KMS-11 (cell line): ENCODE data around the gene PLAA.

Source experiments
- H2AFZ ChIP-seq: fragments of 200-600 bp; sonication (generic); 2 replicates; pipeline ENCODE4 v1.6.1; 2016; ENCODE audit warnings: antibody characterized with exemption, mixed run types, low read depth
- H3K27ac ChIP-seq: fragments of 200-600 bp; sonication (generic); 2 replicates; pipeline ENCODE4 v1.6.1; 2016; ENCODE audit warnings: mild to moderate bottlenecking, mixed run types
- H3K27me3 ChIP-seq: fragments of 200-600 bp; sonication (generic); 2 replicates; pipeline ENCODE4 v1.6.1; 2017; ENCODE audit warnings: mild to moderate bottlenecking, low read depth, mixed run types, moderate library complexity; ENCODE audit not compliant: insufficient read depth
- H3K36me3 ChIP-seq: fragments of 200-600 bp; sonication (generic); 2 replicates; pipeline ENCODE4 v1.6.1; 2017; ENCODE audit warnings: mild to moderate bottlenecking, mixed run types; ENCODE audit not compliant: insufficient read depth
- H3K4me1 ChIP-seq: fragments of 200-600 bp; sonication (generic); 2 replicates; pipeline ENCODE4 v1.6.1; 2016; ENCODE audit warnings: mild to moderate bottlenecking, low read depth, mixed run types; ENCODE audit not compliant: poor library complexity, severe bottlenecking
- H3K4me2 ChIP-seq: fragments of 200-600 bp; sonication (generic); 2 replicates; pipeline ENCODE4 v1.7.0; 2016; ENCODE audit warnings: mild to moderate bottlenecking, mixed run types
- H3K4me3 ChIP-seq: fragments of 200-600 bp; sonication (generic); IDR thresholded peaks from 2 replicates; pipeline ENCODE4 v1.6.1; 2017; ENCODE audit warnings: low read depth, low read length, mixed read lengths; ENCODE audit not compliant: insufficient read depth
- H3K79me2 ChIP-seq: fragments of 200-600 bp; sonication (generic); 2 replicates; pipeline ENCODE4 v1.6.1; 2016; ENCODE audit warnings: low read depth, mixed run types; ENCODE audit not compliant: insufficient read depth
- H3K9ac ChIP-seq: fragments of 200-600 bp; sonication (generic); 2 replicates; pipeline ENCODE4 v1.6.1; 2016; ENCODE audit warnings: mild to moderate bottlenecking, mixed run types
- H4K20me1 ChIP-seq: fragments of 200-600 bp; sonication (generic); 2 replicates; pipeline ENCODE4 v1.6.1; 2016; ENCODE audit warnings: mild to moderate bottlenecking, mixed run types; ENCODE audit not compliant: insufficient read depth
- TF ChIP-seq, protein P1 (sequence below): fragments of 200-600 bp; sonication (generic); conservative IDR thresholded peaks from 2 replicates; pipeline ENCODE4 v1.6.1; 2017; ENCODE audit warnings: low read depth, mild to moderate bottlenecking, antibody characterized with exemption, low read length, moderate library complexity, mixed read lengths

PLAA gene

DNA sequence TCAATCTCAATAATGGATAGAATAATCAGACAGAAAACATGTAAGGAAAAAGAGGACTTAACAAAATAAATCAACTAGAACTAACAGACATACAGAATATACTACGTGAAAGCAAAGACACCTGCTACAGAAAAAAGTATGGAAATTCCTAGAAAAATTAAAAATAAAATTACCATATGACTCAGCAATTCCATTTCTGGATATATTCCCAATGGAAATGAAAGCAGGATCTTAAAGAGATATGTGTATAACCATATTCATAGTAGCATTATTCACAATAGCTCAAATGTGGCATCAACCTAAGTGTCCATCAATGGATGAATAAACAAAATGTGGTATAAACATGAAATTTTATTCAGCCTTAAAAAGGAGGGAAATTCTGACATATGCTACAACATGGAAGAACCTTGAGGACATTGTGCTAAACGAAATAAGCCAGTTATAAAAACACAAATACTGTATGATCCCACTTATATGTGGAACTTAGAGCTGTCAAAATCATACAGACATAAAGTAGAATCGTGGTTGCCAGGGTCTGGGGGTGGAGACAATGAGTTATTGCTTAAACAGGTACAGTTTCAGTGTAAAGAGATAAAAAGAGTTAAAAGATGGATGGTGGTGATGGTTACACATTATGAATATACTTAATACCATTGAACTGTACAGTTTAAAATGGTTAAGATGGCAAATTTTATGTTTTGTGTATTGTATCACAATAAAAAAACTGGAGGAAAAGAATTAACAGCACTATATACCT lies 6.9 kb downstream of the PLAA start:
- no peak overlapping the region for H3K27ac ChIP-seq
- peaks cover 51% of the 10 kb centered on the region for H3K4me1 ChIP-seq
- no peak overlapping the region for H2AFZ ChIP-seq
- H4K20me1 ChIP-seq: peaks cover 15% of the 10 kb centered on the region; the same call in 1 of the 2 replicates
- no peaks in the 10 kb centered on the region for H3K36me3 ChIP-seq
- peaks cover 95% of the 10 kb centered on the region for H3K79me2 ChIP-seq
- no peak overlapping the region for H3K4me3 ChIP-seq
- TF ChIP-seq, protein P1, sequence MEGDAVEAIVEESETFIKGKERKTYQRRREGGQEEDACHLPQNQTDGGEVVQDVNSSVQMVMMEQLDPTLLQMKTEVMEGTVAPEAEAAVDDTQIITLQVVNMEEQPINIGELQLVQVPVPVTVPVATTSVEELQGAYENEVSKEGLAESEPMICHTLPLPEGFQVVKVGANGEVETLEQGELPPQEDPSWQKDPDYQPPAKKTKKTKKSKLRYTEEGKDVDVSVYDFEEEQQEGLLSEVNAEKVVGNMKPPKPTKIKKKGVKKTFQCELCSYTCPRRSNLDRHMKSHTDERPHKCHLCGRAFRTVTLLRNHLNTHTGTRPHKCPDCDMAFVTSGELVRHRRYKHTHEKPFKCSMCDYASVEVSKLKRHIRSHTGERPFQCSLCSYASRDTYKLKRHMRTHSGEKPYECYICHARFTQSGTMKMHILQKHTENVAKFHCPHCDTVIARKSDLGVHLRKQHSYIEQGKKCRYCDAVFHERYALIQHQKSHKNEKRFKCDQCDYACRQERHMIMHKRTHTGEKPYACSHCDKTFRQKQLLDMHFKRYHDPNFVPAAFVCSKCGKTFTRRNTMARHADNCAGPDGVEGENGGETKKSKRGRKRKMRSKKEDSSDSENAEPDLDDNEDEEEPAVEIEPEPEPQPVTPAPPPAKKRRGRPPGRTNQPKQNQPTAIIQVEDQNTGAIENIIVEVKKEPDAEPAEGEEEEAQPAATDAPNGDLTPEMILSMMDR: no peak
- no peak overlapping the region for H3K9ac ChIP-seq
- no peak overlapping the region for H3K4me2 ChIP-seq
- no peaks in the 10 kb centered on the region for H3K27me3 ChIP-seq

GRCh38 chr9:26937816-26938371 lies 9.1 kb downstream of the PLAA start:
- TF ChIP-seq, protein P1: no peak
- Histone ChIP-seq H3K9ac (no peak overlapping the region), H3K4me3 (no peak overlapping the region), H3K79me2 (peaks cover 82% of the 10 kb centered on the region), H4K20me1 (peaks cover 15% of the 10 kb centered on the region; the same call in 1 of the 2 replicates), H3K27ac (no peak overlapping the region), H3K36me3 (no peaks in the 10 kb centered on the region), H3K27me3 (no peaks in the 10 kb centered on the region), H3K4me1 (peaks cover 43% of the 10 kb centered on the region), H2AFZ (no peak overlapping the region), H3K4me2 (peak overlapping the region; percentile 25; the same call in 1 of the 2 replicates)

- TF ChIP-seq, protein P1: no peak
- H3K4me1 ChIP-seq: peaks cover 32% of the 10 kb centered on the region
- peaks cover 68% of the 10 kb centered on the region for H3K79me2 ChIP-seq
- no peaks in the 10 kb centered on the region for H3K27me3 ChIP-seq
- no peaks in the 10 kb centered on the region for H3K36me3 ChIP-seq
- peaks cover 15% of the 10 kb centered on the region; the same call in 1 of the 2 replicates for H4K20me1 ChIP-seq
- no peak overlapping the region for H3K4me3 ChIP-seq
- no peak overlapping the region for H3K9ac ChIP-seq
- H3K27ac ChIP-seq: no peak overlapping the region; the same call in 1 of the 2 replicates
- H2AFZ ChIP-seq: no peak overlapping the region
- H3K4me2 ChIP-seq: peak overlapping the region; percentile 25; the same call in 1 of the 2 replicates
Measured at GRCh38 chr9:26935847-26936246, 11.2 kb downstream of the PLAA start.

- Histone ChIP-seq H3K4me3 (no peak overlapping the region), H3K27me3 (no peaks in the 10 kb centered on the region), H3K27ac (no peak overlapping the region), H3K79me2 (peaks cover 12% of the 10 kb centered on the region; the same call in 1 of the 2 replicates), H4K20me1 (no peaks in the 10 kb centered on the region), H3K4me1 (no peaks in the 10 kb centered on the region), H3K9ac (no peak overlapping the region), H3K36me3 (peaks cover 4% of the 10 kb centered on the region; the same call in 1 of the 2 replicates), H2AFZ (no peak overlapping the region), H3K4me2 (no peak overlapping the region)
- TF ChIP-seq, protein P1: no peak
Measured at GRCh38 chr9:26928902-26929495, 18.0 kb downstream of the PLAA start.
